NCI-H2107 (cell line): Measurements from ENCODE around the gene DIPK1A.

Experiments used
- DNase-seq: peaks from one replicate; lab custom pipeline; 2025; lab: John Stamatoyannopoulos, UW

DIPK1A gene

GRCh38 chr1:92842082-92843045 lies 118.9 kb downstream of the DIPK1A start:
- no peak for DNase-seq

- DNase-seq = no peak
Observed at GRCh38 chr1:92840600-92840999, 120.7 kb downstream of the DIPK1A start.

- no peak for DNase-seq
Observed at GRCh38 chr1:92839442-92839841, 121.8 kb downstream of the DIPK1A start.

GRCh38 chr1:92838519-92838918 lies 122.7 kb downstream of the DIPK1A start:
- no peak for DNase-seq

GRCh38 chr1:92837062-92837461 lies 124.2 kb downstream of the DIPK1A start:
- DNase-seq = no peak

GRCh38 chr1:92834617-92835016 lies 126.6 kb downstream of the DIPK1A start:
- no peak for DNase-seq

GRCh38 chr1:92833840-92834239 lies 127.4 kb downstream of the DIPK1A start:
- no peak for DNase-seq

GRCh38 chr1:92832537-92833114 lies 128.6 kb downstream of the DIPK1A start:
- no peak for DNase-seq

GRCh38 chr1:92831762-92832536 lies 129.3 kb downstream of the DIPK1A start, which contains the start of gene RPL5:
RPL5 (plus strand) TSS chr1:92832040; CDS start chr1:92832115, 75 bp downstream.
- peak; percentile 99 for DNase-seq

GRCh38 chr1:92831368-92831761 lies 129.9 kb downstream of the DIPK1A start:
- no peak for DNase-seq

- DNase-seq = no peak
Observed at GRCh38 chr1:92826792-92827191, 134.5 kb downstream of the DIPK1A start.

- DNase-seq = no peak
Observed at GRCh38 chr1:92822879-92823278, 138.4 kb downstream of the DIPK1A start.

GRCh38 chr1:92820551-92820950 lies 140.7 kb downstream of the DIPK1A start:
- DNase-seq = no peak

GRCh38 chr1:92820024-92820423 lies 141.2 kb downstream of the DIPK1A start:
- no peak for DNase-seq

- DNase-seq = no peak
Observed at GRCh38 chr1:92817986-92818764, 143.1 kb downstream of the DIPK1A start.

GRCh38 chr1:92817137-92817697 lies 144.0 kb downstream of the DIPK1A start:
- no peak for DNase-seq

GRCh38 chr1:92816732-92817131 lies 144.5 kb downstream of the DIPK1A start:
- DNase-seq = no peak

GRCh38 chr1:92808381-92808780 lies 152.9 kb downstream of the DIPK1A start:
- no peak for DNase-seq

- DNase-seq = no peak
Observed at GRCh38 chr1:92805216-92805615, 156.0 kb downstream of the DIPK1A start.

- no peak for DNase-seq
Observed at GRCh38 chr1:92804721-92805201, 156.5 kb downstream of the DIPK1A start.
